Measurements from ENCODE around the gene NPR3.

The NPR3 gene

GRCh38 chr5:32710550-32711361 is at the start of gene NPR3:
Gene NPR3, plus strand, starts transcription at chr5:32711321. Its CDS starts 456 bp downstream, at chr5:32711777.
- Histone ChIP-seq H3K36me3 (ENCODE audit: insufficient read depth, low read length) (no peaks in the 10 kb centered on the region), H3K4me3 (ENCODE audit: low read depth, low read length) (peak within 1 kb of the TSS; percentile 96), H3K4me1 (ENCODE audit: control insufficient read depth, insufficient read depth, low read length, unreplicated experiment) (peaks cover 4% of the 10 kb centered on the region), H3K27ac (ENCODE audit: low read depth, low read length) (peak within 1 kb of the TSS; percentile 86), H3K27me3 (ENCODE audit: insufficient read depth, low read length) (no peaks in the 10 kb centered on the region), H3K79me2 (ENCODE audit: control insufficient read depth, insufficient read depth, low read length, unreplicated experiment) (peaks cover 32% of the 10 kb centered on the region), H2AFZ (ENCODE audit: low read length, unreplicated experiment) (peak within 1 kb of the TSS; percentile 86)

- H3K27me3 ChIP-seq (ENCODE audit: insufficient read depth, low read length) = peaks cover 60% of the 10 kb centered on the region
- no peak overlapping the region for H2AFZ ChIP-seq (ENCODE audit: low read length, unreplicated experiment)
- no peaks in the 10 kb centered on the region for H3K36me3 ChIP-seq (ENCODE audit: insufficient read depth, low read length)
- H3K79me2 ChIP-seq (ENCODE audit: control insufficient read depth, insufficient read depth, low read length, unreplicated experiment) = no peaks in the 10 kb centered on the region
- no peak overlapping the region for H3K27ac ChIP-seq (ENCODE audit: low read depth, low read length)
- no peaks in the 10 kb centered on the region for H3K4me1 ChIP-seq (ENCODE audit: control insufficient read depth, insufficient read depth, low read length, unreplicated experiment)
- no peak overlapping the region for H3K4me3 ChIP-seq (ENCODE audit: low read depth, low read length)
Observed at GRCh38 chr5:32664523-32664922, 46.6 kb upstream of the NPR3 start.

- Histone ChIP-seq H3K4me1 (ENCODE audit: control insufficient read depth, insufficient read depth, low read length, unreplicated experiment) (no peaks in the 10 kb centered on the region), H3K36me3 (ENCODE audit: insufficient read depth, low read length) (no peaks in the 10 kb centered on the region), H3K79me2 (ENCODE audit: control insufficient read depth, insufficient read depth, low read length, unreplicated experiment) (no peaks in the 10 kb centered on the region), H2AFZ (ENCODE audit: low read length, unreplicated experiment) (no peak overlapping the region), H3K27me3 (ENCODE audit: insufficient read depth, low read length) (peaks cover 35% of the 10 kb centered on the region), H3K4me3 (ENCODE audit: low read depth, low read length) (no peak overlapping the region), H3K27ac (ENCODE audit: low read depth, low read length) (no peak overlapping the region)
Observed at GRCh38 chr5:32668552-32668951, 42.6 kb upstream of the NPR3 start.

GRCh38 chr5:32673272-32673671 is 37.8 kb upstream of the NPR3 start:
- Histone ChIP-seq H3K4me3 (ENCODE audit: low read depth, low read length) (no peak overlapping the region), H3K36me3 (ENCODE audit: insufficient read depth, low read length) (no peaks in the 10 kb centered on the region), H3K27me3 (ENCODE audit: insufficient read depth, low read length) (0 out of 2 replicates have a peak, but pooled peaks cover 6% of the 10 kb centered on the region), H3K27ac (ENCODE audit: low read depth, low read length) (no peak overlapping the region), H3K79me2 (ENCODE audit: control insufficient read depth, insufficient read depth, low read length, unreplicated experiment) (no peaks in the 10 kb centered on the region), H3K4me1 (ENCODE audit: control insufficient read depth, insufficient read depth, low read length, unreplicated experiment) (no peaks in the 10 kb centered on the region), H2AFZ (ENCODE audit: low read length, unreplicated experiment) (no peak overlapping the region)

- Histone ChIP-seq H3K4me1 (ENCODE audit: control insufficient read depth, insufficient read depth, low read length, unreplicated experiment) (no peaks in the 10 kb centered on the region), H3K4me3 (ENCODE audit: low read depth, low read length) (no peak overlapping the region), H3K36me3 (ENCODE audit: insufficient read depth, low read length) (no peaks in the 10 kb centered on the region), H3K27me3 (ENCODE audit: insufficient read depth, low read length) (no peaks in the 10 kb centered on the region), H3K27ac (ENCODE audit: low read depth, low read length) (no peak overlapping the region), H2AFZ (ENCODE audit: low read length, unreplicated experiment) (no peak overlapping the region), H3K79me2 (ENCODE audit: control insufficient read depth, insufficient read depth, low read length, unreplicated experiment) (no peaks in the 10 kb centered on the region)
Observed at GRCh38 chr5:32677023-32677422, 34.1 kb upstream of the NPR3 start.

GRCh38 chr5:32678472-32678871 is 32.6 kb upstream of the NPR3 start:
- H3K79me2 ChIP-seq (ENCODE audit: control insufficient read depth, insufficient read depth, low read length, unreplicated experiment) = no peaks in the 10 kb centered on the region
- H3K27me3 ChIP-seq (ENCODE audit: insufficient read depth, low read length) = no peaks in the 10 kb centered on the region
- H3K36me3 ChIP-seq (ENCODE audit: insufficient read depth, low read length) = no peaks in the 10 kb centered on the region
- H3K4me1 ChIP-seq (ENCODE audit: control insufficient read depth, insufficient read depth, low read length, unreplicated experiment) = no peaks in the 10 kb centered on the region
- H3K4me3 ChIP-seq (ENCODE audit: low read depth, low read length) = no peak overlapping the region
- no peak overlapping the region for H3K27ac ChIP-seq (ENCODE audit: low read depth, low read length)
- no peak overlapping the region for H2AFZ ChIP-seq (ENCODE audit: low read length, unreplicated experiment)

GRCh38 chr5:32679218-32679617 is 31.9 kb upstream of the NPR3 start:
- H3K4me3 ChIP-seq (ENCODE audit: low read depth, low read length) = no peak overlapping the region
- no peak overlapping the region for H2AFZ ChIP-seq (ENCODE audit: low read length, unreplicated experiment)
- H3K27ac ChIP-seq (ENCODE audit: low read depth, low read length) = no peak overlapping the region
- H3K4me1 ChIP-seq (ENCODE audit: control insufficient read depth, insufficient read depth, low read length, unreplicated experiment) = no peaks in the 10 kb centered on the region
- H3K36me3 ChIP-seq (ENCODE audit: insufficient read depth, low read length) = no peaks in the 10 kb centered on the region
- H3K79me2 ChIP-seq (ENCODE audit: control insufficient read depth, insufficient read depth, low read length, unreplicated experiment) = no peaks in the 10 kb centered on the region
- no peaks in the 10 kb centered on the region for H3K27me3 ChIP-seq (ENCODE audit: insufficient read depth, low read length)

- H3K27ac ChIP-seq (ENCODE audit: low read depth, low read length) = no peak overlapping the region
- no peaks in the 10 kb centered on the region for H3K36me3 ChIP-seq (ENCODE audit: insufficient read depth, low read length)
- H2AFZ ChIP-seq (ENCODE audit: low read length, unreplicated experiment) = no peak overlapping the region
- H3K79me2 ChIP-seq (ENCODE audit: control insufficient read depth, insufficient read depth, low read length, unreplicated experiment) = no peaks in the 10 kb centered on the region
- no peaks in the 10 kb centered on the region for H3K27me3 ChIP-seq (ENCODE audit: insufficient read depth, low read length)
- H3K4me3 ChIP-seq (ENCODE audit: low read depth, low read length) = no peak overlapping the region
- H3K4me1 ChIP-seq (ENCODE audit: control insufficient read depth, insufficient read depth, low read length, unreplicated experiment) = no peaks in the 10 kb centered on the region
Observed at GRCh38 chr5:32680183-32680582, 30.9 kb upstream of the NPR3 start.

GRCh38 chr5:32683125-32683524 is 28.0 kb upstream of the NPR3 start:
- Histone ChIP-seq H3K27me3 (ENCODE audit: insufficient read depth, low read length) (no peaks in the 10 kb centered on the region), H2AFZ (ENCODE audit: low read length, unreplicated experiment) (no peak overlapping the region), H3K36me3 (ENCODE audit: insufficient read depth, low read length) (no peaks in the 10 kb centered on the region), H3K79me2 (ENCODE audit: control insufficient read depth, insufficient read depth, low read length, unreplicated experiment) (no peaks in the 10 kb centered on the region), H3K27ac (ENCODE audit: low read depth, low read length) (no peak overlapping the region), H3K4me1 (ENCODE audit: control insufficient read depth, insufficient read depth, low read length, unreplicated experiment) (peaks cover 9% of the 10 kb centered on the region), H3K4me3 (ENCODE audit: low read depth, low read length) (no peak overlapping the region)

GRCh38 chr5:32684260-32684659 is 26.9 kb upstream of the NPR3 start:
- no peaks in the 10 kb centered on the region for H3K36me3 ChIP-seq (ENCODE audit: insufficient read depth, low read length)
- no peak overlapping the region for H2AFZ ChIP-seq (ENCODE audit: low read length, unreplicated experiment)
- H3K27ac ChIP-seq (ENCODE audit: low read depth, low read length) = no peak overlapping the region
- peaks cover 9% of the 10 kb centered on the region for H3K4me1 ChIP-seq (ENCODE audit: control insufficient read depth, insufficient read depth, low read length, unreplicated experiment)
- H3K79me2 ChIP-seq (ENCODE audit: control insufficient read depth, insufficient read depth, low read length, unreplicated experiment) = no peaks in the 10 kb centered on the region
- H3K4me3 ChIP-seq (ENCODE audit: low read depth, low read length) = no peak overlapping the region
- H3K27me3 ChIP-seq (ENCODE audit: insufficient read depth, low read length) = no peaks in the 10 kb centered on the region

GRCh38 chr5:32686799-32687498 is 24.2 kb upstream of the NPR3 start:
- Histone ChIP-seq H2AFZ (ENCODE audit: low read length, unreplicated experiment) (no peak overlapping the region), H3K4me1 (ENCODE audit: control insufficient read depth, insufficient read depth, low read length, unreplicated experiment) (peaks cover 14% of the 10 kb centered on the region), H3K79me2 (ENCODE audit: control insufficient read depth, insufficient read depth, low read length, unreplicated experiment) (no peaks in the 10 kb centered on the region), H3K27ac (ENCODE audit: low read depth, low read length) (no peak overlapping the region), H3K36me3 (ENCODE audit: insufficient read depth, low read length) (no peaks in the 10 kb centered on the region), H3K4me3 (ENCODE audit: low read depth, low read length) (no peak overlapping the region), H3K27me3 (ENCODE audit: insufficient read depth, low read length) (no peaks in the 10 kb centered on the region)
